HEK293 (cell line): ENCODE measurements around the gene KLK1.

ENCODE experiments used
- YY1 ChIP-seq: fragments of 450-650 bp; formaldehyde crosslinking; IDR thresholded peaks from 2 replicates; pipeline ENCODE4 v1.5.1; 2018; ENCODE audit warnings: missing biosample characterization, missing genetic modification characterization
- ZBTB1 ChIP-seq: fragments of 450-650 bp; formaldehyde crosslinking; IDR thresholded peaks from 2 replicates; pipeline ENCODE4 v1.5.1; 2016; ENCODE audit warnings: missing biosample characterization, missing genetic modification characterization
- ZBTB8A ChIP-seq: fragments of 450-650 bp; formaldehyde crosslinking; IDR thresholded peaks from 2 replicates; pipeline ENCODE4 v1.5.1; 2016; ENCODE audit warnings: missing biosample characterization, missing genetic modification characterization
- ZFP37 ChIP-seq: fragments of 450-650 bp; formaldehyde crosslinking; IDR thresholded peaks from 2 replicates; pipeline ENCODE4 v1.5.1; 2016; ENCODE audit warnings: missing biosample characterization, missing genetic modification characterization
- ZNF121 ChIP-seq: fragments of 450-650 bp; formaldehyde crosslinking; IDR thresholded peaks from 2 replicates; pipeline ENCODE4 v1.5.1; 2016; ENCODE audit warnings: missing biosample characterization, missing genetic modification characterization
- ZNF2 ChIP-seq: fragments of 450-650 bp; formaldehyde crosslinking; IDR thresholded peaks from 2 replicates; pipeline ENCODE4 v1.5.1; 2016; ENCODE audit warnings: missing biosample characterization, missing genetic modification characterization
- TF ChIP-seq, protein P1 (sequence below): fragments of 450-650 bp; formaldehyde crosslinking; IDR thresholded peaks from 2 replicates; pipeline ENCODE4 v1.5.1; 2016; ENCODE audit warnings: missing biosample characterization, missing genetic modification characterization
- TF ChIP-seq, protein P2 (sequence below): IDR thresholded peaks from 2 replicates; pipeline ENCODE4 v1.6.1; 2011; ENCODE audit warnings: mild to moderate bottlenecking, low read depth, low read length, borderline replicate concordance
- TF ChIP-seq, protein P3 (sequence below): fragments of 450-650 bp; formaldehyde crosslinking; IDR thresholded peaks from 2 replicates; pipeline ENCODE4 v1.5.1; 2016; ENCODE audit warnings: missing biosample characterization, missing genetic modification characterization

DNA sequence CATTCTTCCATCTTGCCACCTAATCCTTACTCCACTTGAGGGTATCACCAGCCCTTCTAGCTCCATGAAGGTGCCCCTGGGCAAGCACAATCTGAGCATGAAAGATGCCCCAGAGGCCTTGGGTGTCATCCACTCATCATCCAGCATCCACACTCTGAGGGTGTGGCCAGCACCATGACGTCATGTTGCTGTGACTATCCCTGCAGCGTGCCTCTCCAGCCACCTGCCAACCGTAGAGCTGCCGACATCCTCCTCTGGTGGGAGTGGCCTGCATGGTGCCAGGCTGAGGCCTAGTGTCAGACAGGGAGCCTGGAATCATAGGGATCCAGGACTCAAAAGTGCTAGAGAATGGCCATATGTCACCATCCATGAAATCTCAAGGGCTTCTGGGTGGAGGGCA lies 28.0 kb upstream of the KLK1 start:
- TF ChIP-seq ZNF121 (tag by site-specific recombination) (no peak), YY1 (tag by site-specific recombination) (no peak), ZBTB8A (tag by site-specific recombination) (no peak), ZNF2 (tag by site-specific recombination) (no peak), ZFP37 (tag by site-specific recombination) (no peak), ZBTB1 (tag by site-specific recombination) (no peak)
- TF ChIP-seq, protein P1, sequence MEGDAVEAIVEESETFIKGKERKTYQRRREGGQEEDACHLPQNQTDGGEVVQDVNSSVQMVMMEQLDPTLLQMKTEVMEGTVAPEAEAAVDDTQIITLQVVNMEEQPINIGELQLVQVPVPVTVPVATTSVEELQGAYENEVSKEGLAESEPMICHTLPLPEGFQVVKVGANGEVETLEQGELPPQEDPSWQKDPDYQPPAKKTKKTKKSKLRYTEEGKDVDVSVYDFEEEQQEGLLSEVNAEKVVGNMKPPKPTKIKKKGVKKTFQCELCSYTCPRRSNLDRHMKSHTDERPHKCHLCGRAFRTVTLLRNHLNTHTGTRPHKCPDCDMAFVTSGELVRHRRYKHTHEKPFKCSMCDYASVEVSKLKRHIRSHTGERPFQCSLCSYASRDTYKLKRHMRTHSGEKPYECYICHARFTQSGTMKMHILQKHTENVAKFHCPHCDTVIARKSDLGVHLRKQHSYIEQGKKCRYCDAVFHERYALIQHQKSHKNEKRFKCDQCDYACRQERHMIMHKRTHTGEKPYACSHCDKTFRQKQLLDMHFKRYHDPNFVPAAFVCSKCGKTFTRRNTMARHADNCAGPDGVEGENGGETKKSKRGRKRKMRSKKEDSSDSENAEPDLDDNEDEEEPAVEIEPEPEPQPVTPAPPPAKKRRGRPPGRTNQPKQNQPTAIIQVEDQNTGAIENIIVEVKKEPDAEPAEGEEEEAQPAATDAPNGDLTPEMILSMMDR: no peak
- TF ChIP-seq, protein P2, sequence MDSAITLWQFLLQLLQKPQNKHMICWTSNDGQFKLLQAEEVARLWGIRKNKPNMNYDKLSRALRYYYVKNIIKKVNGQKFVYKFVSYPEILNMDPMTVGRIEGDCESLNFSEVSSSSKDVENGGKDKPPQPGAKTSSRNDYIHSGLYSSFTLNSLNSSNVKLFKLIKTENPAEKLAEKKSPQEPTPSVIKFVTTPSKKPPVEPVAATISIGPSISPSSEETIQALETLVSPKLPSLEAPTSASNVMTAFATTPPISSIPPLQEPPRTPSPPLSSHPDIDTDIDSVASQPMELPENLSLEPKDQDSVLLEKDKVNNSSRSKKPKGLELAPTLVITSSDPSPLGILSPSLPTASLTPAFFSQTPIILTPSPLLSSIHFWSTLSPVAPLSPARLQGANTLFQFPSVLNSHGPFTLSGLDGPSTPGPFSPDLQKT: no peak
- TF ChIP-seq, protein P3, sequence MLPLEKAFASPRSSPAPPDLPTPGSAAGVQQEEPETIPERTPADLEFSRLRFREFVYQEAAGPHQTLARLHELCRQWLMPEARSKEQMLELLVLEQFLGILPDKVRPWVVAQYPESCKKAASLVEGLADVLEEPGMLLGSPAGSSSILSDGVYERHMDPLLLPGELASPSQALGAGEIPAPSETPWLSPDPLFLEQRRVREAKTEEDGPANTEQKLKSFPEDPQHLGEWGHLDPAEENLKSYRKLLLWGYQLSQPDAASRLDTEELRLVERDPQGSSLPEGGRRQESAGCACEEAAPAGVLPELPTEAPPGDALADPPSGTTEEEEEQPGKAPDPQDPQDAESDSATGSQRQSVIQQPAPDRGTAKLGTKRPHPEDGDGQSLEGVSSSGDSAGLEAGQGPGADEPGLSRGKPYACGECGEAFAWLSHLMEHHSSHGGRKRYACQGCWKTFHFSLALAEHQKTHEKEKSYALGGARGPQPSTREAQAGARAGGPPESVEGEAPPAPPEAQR: no peak
